Spinal cord (tissue), 10 donors: Measurements from ENCODE around the gene TMC8. TPM values are rescaled to one million over a fixed set of nuclear protein-coding genes. Genes with fewer than 3 reads are reported as not detected.

ENCODE experiments used
- DNase-seq, 6 donors: peaks; one replicate each; pipeline versions ENCODE4 v3.0.0 to v3.0.0-alpha.2; 2013 to 2015; ENCODE audit warnings: low spot score in 6 of 6, low read depth in 4 of 6
- H3K27ac ChIP-seq: one replicate; pipeline ENCODE4 v1.5.1; 2013; ENCODE audit warnings: low read depth, low read length, control low read depth
- H3K27me3 ChIP-seq: one replicate; pipeline ENCODE4 v1.6.1; 2013; ENCODE audit warnings: low read length; ENCODE audit not compliant: control insufficient read depth, insufficient read depth
- H3K36me3 ChIP-seq: one replicate; pipeline ENCODE4 v1.6.1; 2013; ENCODE audit warnings: low read length; ENCODE audit not compliant: control insufficient read depth, insufficient read depth
- H3K4me1 ChIP-seq: one replicate; pipeline ENCODE4 v1.6.1; 2013; ENCODE audit warnings: low read length; ENCODE audit not compliant: control insufficient read depth, insufficient read depth
- H3K4me3 ChIP-seq: one replicate; pipeline ENCODE4 v1.5.1; 2013; ENCODE audit warnings: low read depth, low read length, control low read depth
- H3K9me3 ChIP-seq: one replicate; pipeline ENCODE4 v1.6.1; 2013; ENCODE audit warnings: low read length; ENCODE audit not compliant: control insufficient read depth, insufficient read depth
- WGBS: methylation state at CpG from one replicate; pipeline ENCODE4 v1.1.5; 2013; ENCODE audit warnings: missing lambda C conversion rate; ENCODE audit not compliant: insufficient coverage; 5-methylcytosine and 5-hydroxymethylcytosine counted together
- polyA plus RNA-seq, 2 donors: library from polyadenylated mRNA; unstranded; fragments of 120-200 nt; gene quantifications; one replicate each; pipeline ENCODE4 v1.2.1, GENCODE V29; 2013; ENCODE audit not compliant: insufficient read length in 2 of 2
- total RNA-seq, 2 donors: library from RNA; depleted of rRNA in 1 of 2; stranded (reverse); fragments of 120-200 nt in 1 of 2; fragments of >200 nt in 1 of 2; gene quantifications; one replicate each; pipeline versions ENCODE4 v1.2.3 to v1.2.4, GENCODE V29; 2013 to 2014
- donor health status: healthy.

Gene TMC8
- total and polyA plus RNA-seq, 4 donors: 2.0 to 6.0 (median 3.9) TPM

- Histone ChIP-seq H3K4me1 (peaks cover 37% of the 10 kb centered on the region), H3K27ac (no peak overlapping the region), H3K9me3 (no peaks in the 10 kb centered on the region), H3K36me3 (peaks cover 49% of the 10 kb centered on the region), H3K27me3 (peaks cover under 1% of the 10 kb centered on the region), H3K4me3 (no peak overlapping the region)
- WGBS: 89% methylated on average over 23 of the region's 23 CpGs
- no peak for DNase-seq
Observed at GRCh38 chr17:78122216-78122930, 8.2 kb upstream of the TMC8 start.

- Histone ChIP-seq H3K36me3 (peaks cover 48% of the 10 kb centered on the region), H3K4me1 (peaks cover 37% of the 10 kb centered on the region), H3K27me3 (peaks cover 5% of the 10 kb centered on the region), H3K27ac (no peak overlapping the region), H3K9me3 (no peaks in the 10 kb centered on the region), H3K4me3 (no peak overlapping the region)
- DNase-seq: no peak
- 94% methylated on average over 4 of the region's 4 CpGs for WGBS
Observed at GRCh38 chr17:78122931-78123249, 7.7 kb upstream of the TMC8 start.

- no peak for DNase-seq
- Histone ChIP-seq H3K4me3 (no peak overlapping the region), H3K27me3 (peaks cover 10% of the 10 kb centered on the region), H3K4me1 (peaks cover 40% of the 10 kb centered on the region), H3K36me3 (peaks cover 48% of the 10 kb centered on the region), H3K9me3 (no peaks in the 10 kb centered on the region), H3K27ac (no peak overlapping the region)
- 95% methylated on average over 5 of the region's 5 CpGs for WGBS
Observed at GRCh38 chr17:78123258-78123929, 7.2 kb upstream of the TMC8 start.

GRCh38 chr17:78124081-78124835, 6.3 kb upstream of the TMC8 start:
- Histone ChIP-seq H3K36me3 (peaks cover 42% of the 10 kb centered on the region), H3K4me1 (peaks cover 46% of the 10 kb centered on the region), H3K27ac (no peak overlapping the region), H3K27me3 (peaks cover 16% of the 10 kb centered on the region), H3K4me3 (no peak overlapping the region), H3K9me3 (no peaks in the 10 kb centered on the region)
- no peak for DNase-seq
- WGBS: 91% methylated on average over 28 of the region's 30 CpGs

- Histone ChIP-seq H3K4me1 (peaks cover 52% of the 10 kb centered on the region), H3K36me3 (peaks cover 42% of the 10 kb centered on the region), H3K27me3 (peaks cover 22% of the 10 kb centered on the region), H3K27ac (no peak overlapping the region), H3K9me3 (no peaks in the 10 kb centered on the region), H3K4me3 (no peak overlapping the region)
- DNase-seq: no peak
- WGBS: 82% methylated on average over 10 of the region's 12 CpGs
Observed at GRCh38 chr17:78124836-78125137, 5.8 kb upstream of the TMC8 start.

GRCh38 chr17:78125138-78125913, 5.2 kb upstream of the TMC8 start:
- H3K36me3 ChIP-seq: peaks cover 42% of the 10 kb centered on the region
- peaks cover 27% of the 10 kb centered on the region for H3K27me3 ChIP-seq
- peaks cover 57% of the 10 kb centered on the region for H3K4me1 ChIP-seq
- WGBS: 83% methylated on average over 36 of the region's 39 CpGs
- no peak for DNase-seq
- H3K4me3 ChIP-seq: no peak overlapping the region
- no peaks in the 10 kb centered on the region for H3K9me3 ChIP-seq
- H3K27ac ChIP-seq: peak overlapping the region; percentile 92

GRCh38 chr17:78125976-78126894, 4.3 kb upstream of the TMC8 start:
- peaks cover 36% of the 10 kb centered on the region for H3K27me3 ChIP-seq
- H3K9me3 ChIP-seq: no peaks in the 10 kb centered on the region
- DNase-seq: no peak
- no peak overlapping the region for H3K4me3 ChIP-seq
- H3K36me3 ChIP-seq: peaks cover 41% of the 10 kb centered on the region
- WGBS: 61% methylated on average over 25 of the region's 25 CpGs
- peak overlapping the region; percentile 92 for H3K27ac ChIP-seq
- peaks cover 65% of the 10 kb centered on the region for H3K4me1 ChIP-seq

- peaks cover 35% of the 10 kb centered on the region for H3K36me3 ChIP-seq
- H3K27me3 ChIP-seq: peaks cover 43% of the 10 kb centered on the region
- H3K4me1 ChIP-seq: peaks cover 70% of the 10 kb centered on the region
- 71% methylated on average over 4 of the region's 6 CpGs for WGBS
- H3K4me3 ChIP-seq: no peak overlapping the region
- no peaks in the 10 kb centered on the region for H3K9me3 ChIP-seq
- no peak for DNase-seq
- H3K27ac ChIP-seq: peak overlapping the region; percentile 92
Observed at GRCh38 chr17:78126895-78127238, 3.7 kb upstream of the TMC8 start.
